WTC11 (cell line): Measurements from ENCODE around the gene AKT1S1. TPM values are rescaled to one million over a fixed set of nuclear protein-coding genes. Genes with fewer than 3 reads are reported as not detected.

Experiments used
- ARID4B ChIP-seq: sonication (generic); formaldehyde crosslinking; IDR thresholded peaks from 2 replicates; pipeline ENCODE4 v1.8.0; 2023; ENCODE audit warnings: missing genetic modification reagents, mild to moderate bottlenecking, borderline replicate concordance
- ATF1 ChIP-seq: sonication (generic); formaldehyde crosslinking; IDR thresholded peaks from 2 replicates; pipeline ENCODE4 v1.8.1; 2023; ENCODE audit warnings: mild to moderate bottlenecking, moderate library complexity, missing genetic modification reagents
- ATF3 ChIP-seq: sonication (generic); formaldehyde crosslinking; conservative IDR thresholded peaks from 2 replicates; pipeline ENCODE4 v1.8.1; 2022; ENCODE audit warnings: mild to moderate bottlenecking, missing genetic modification reagents
- CREB1 ChIP-seq: sonication (generic); formaldehyde crosslinking; IDR thresholded peaks from 2 replicates; pipeline ENCODE4 v1.8.0; 2023; ENCODE audit warnings: mild to moderate bottlenecking, missing genetic modification reagents
- HMGXB4 ChIP-seq: sonication (generic); formaldehyde crosslinking; IDR thresholded peaks from 2 replicates; pipeline ENCODE4 v1.8.1; 2023; ENCODE audit warnings: mild to moderate bottlenecking, moderate library complexity, missing genetic modification reagents
- NR3C1 ChIP-seq: sonication (generic); formaldehyde crosslinking; conservative IDR thresholded peaks from 2 replicates; pipeline ENCODE4 v1.8.1; 2023; ENCODE audit warnings: low read depth, mild to moderate bottlenecking, missing genetic modification reagents
- PRRX2 ChIP-seq: fragments of 250-450 bp; sonication (Bioruptor Pico); IDR thresholded peaks from 2 replicates; pipeline ENCODE4 v1.8.0; 2021; ENCODE audit warnings: mild to moderate bottlenecking
- SOX15 ChIP-seq: fragments of 250-450 bp; sonication (Bioruptor Pico); IDR thresholded peaks from 2 replicates; pipeline ENCODE4 v1.9.0; 2021; ENCODE audit warnings: mild to moderate bottlenecking
- SP1 ChIP-seq: sonication (generic); formaldehyde crosslinking; conservative IDR thresholded peaks from 2 replicates; pipeline ENCODE4 v1.8.1; 2022; ENCODE audit warnings: missing genetic modification reagents
- TCF7 ChIP-seq: sonication (generic); formaldehyde crosslinking; IDR thresholded peaks from 2 replicates; pipeline ENCODE4 v1.8.0; 2022; ENCODE audit warnings: mild to moderate bottlenecking, low read depth, missing genetic modification reagents, moderate library complexity
- ZNF232 ChIP-seq: sonication (generic); formaldehyde crosslinking; IDR thresholded peaks from 2 replicates; pipeline ENCODE4 v1.8.0; 2022; ENCODE audit warnings: mild to moderate bottlenecking, missing genetic modification reagents
- ZNF281 ChIP-seq: sonication (generic); formaldehyde crosslinking; IDR thresholded peaks from 2 replicates; pipeline ENCODE4 v1.8.0; 2023; ENCODE audit warnings: mild to moderate bottlenecking, missing genetic modification reagents
- ZNF396 ChIP-seq: fragments of 250-450 bp; sonication (Bioruptor Pico); IDR thresholded peaks from 2 replicates; pipeline ENCODE4 v1.8.0; 2021; ENCODE audit warnings: mild to moderate bottlenecking, moderate library complexity, borderline replicate concordance
- total RNA-seq: library from RNA; stranded (reverse); gene quantifications from 3 replicates; pipeline ENCODE4 v1.2.3, GENCODE V29; 2021
- TF ChIP-seq, protein P1 (sequence below): fragments of 250-450 bp; sonication (Bioruptor Pico); IDR thresholded peaks from 2 replicates; pipeline ENCODE4 v2.1.2; 2022; ENCODE audit warnings: mild to moderate bottlenecking, moderate library complexity
- TF ChIP-seq, protein P2 (sequence below): sonication (generic); formaldehyde crosslinking; IDR thresholded peaks from 2 replicates; pipeline ENCODE4 v1.8.1; 2023; ENCODE audit warnings: mild to moderate bottlenecking, missing genetic modification reagents, moderate library complexity
- TF ChIP-seq, protein P3 (sequence below): fragments of 250-450 bp; sonication (Bioruptor Pico); IDR thresholded peaks from 2 replicates; pipeline ENCODE4 v1.9.0; 2021; ENCODE audit warnings: moderate library complexity, mild to moderate bottlenecking, inconsistent platforms, borderline replicate concordance
- TF ChIP-seq, protein P4 (sequence below): sonication (generic); formaldehyde crosslinking; IDR thresholded peaks from 2 replicates; pipeline ENCODE4 v1.8.1; 2023; ENCODE audit warnings: mild to moderate bottlenecking, missing genetic modification reagents, borderline replicate concordance
- TF ChIP-seq, protein P5 (sequence below): sonication (generic); formaldehyde crosslinking; IDR thresholded peaks from 2 replicates; pipeline ENCODE4 v1.8.1; 2023; ENCODE audit warnings: mild to moderate bottlenecking, missing genetic modification reagents

Gene AKT1S1
- total RNA-seq, 1 experiment from 2014 or later: 47.8 TPM

DNA sequence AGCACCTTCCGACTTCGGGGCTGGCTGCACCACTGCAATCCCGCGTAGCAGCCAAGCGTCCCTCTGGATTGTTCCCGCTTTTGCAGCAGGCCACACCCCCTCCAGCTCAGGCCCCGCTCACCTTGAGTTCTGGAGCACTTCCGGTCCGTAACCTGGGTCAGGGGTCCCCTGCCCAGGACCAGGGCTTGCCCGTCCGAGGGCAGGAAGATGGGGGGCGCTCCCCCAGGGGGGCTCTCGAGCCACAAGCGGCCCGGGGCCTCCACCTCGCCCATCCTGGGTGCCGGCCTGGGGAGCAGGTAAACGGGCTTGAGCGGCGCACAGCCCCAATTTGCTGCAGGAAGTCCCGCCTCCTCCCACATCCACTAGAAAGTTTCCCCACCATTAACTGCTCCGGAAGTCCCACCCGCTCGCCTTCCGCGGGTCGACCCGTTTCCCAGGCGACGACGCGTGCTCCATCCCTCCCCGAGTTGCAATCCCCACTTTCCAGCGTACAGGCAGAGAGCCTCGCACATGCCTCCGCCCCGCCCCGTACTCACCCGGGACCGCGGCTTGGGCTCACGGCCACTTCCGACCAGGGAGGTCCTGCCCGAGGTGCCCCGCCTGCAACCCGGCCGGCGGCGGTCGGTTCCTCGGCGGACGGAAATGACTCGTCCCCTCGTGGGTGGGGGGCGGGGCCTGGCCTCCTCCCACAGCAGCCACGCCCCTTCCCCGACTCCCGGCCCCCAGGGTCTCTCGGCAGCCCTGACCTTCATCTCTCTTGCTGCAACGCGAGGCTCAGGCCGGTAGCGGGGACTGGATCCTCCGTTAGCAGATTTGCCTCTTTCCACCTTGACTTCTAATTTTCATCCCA is 10.0 kb downstream of the AKT1S1 start, which contains the start of gene PNKP (continued):
- TF ChIP-seq, protein P1, sequence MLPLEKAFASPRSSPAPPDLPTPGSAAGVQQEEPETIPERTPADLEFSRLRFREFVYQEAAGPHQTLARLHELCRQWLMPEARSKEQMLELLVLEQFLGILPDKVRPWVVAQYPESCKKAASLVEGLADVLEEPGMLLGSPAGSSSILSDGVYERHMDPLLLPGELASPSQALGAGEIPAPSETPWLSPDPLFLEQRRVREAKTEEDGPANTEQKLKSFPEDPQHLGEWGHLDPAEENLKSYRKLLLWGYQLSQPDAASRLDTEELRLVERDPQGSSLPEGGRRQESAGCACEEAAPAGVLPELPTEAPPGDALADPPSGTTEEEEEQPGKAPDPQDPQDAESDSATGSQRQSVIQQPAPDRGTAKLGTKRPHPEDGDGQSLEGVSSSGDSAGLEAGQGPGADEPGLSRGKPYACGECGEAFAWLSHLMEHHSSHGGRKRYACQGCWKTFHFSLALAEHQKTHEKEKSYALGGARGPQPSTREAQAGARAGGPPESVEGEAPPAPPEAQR: no peak
- no peak for TF ChIP-seq NR3C1
- no peak for TF ChIP-seq ATF1
- 0 out of 2 replicates have a peak, but pooled peaks have one; percentile 57 for TF ChIP-seq PRRX2 (CRISPR knock-in tag)
- peak; percentile 66; the same call in 1 of the 2 replicates for TF ChIP-seq HMGXB4 (CRISPR knock-in tag)
- TF ChIP-seq ATF3 (CRISPR knock-in tag): no peak
- TF ChIP-seq, protein P2, sequence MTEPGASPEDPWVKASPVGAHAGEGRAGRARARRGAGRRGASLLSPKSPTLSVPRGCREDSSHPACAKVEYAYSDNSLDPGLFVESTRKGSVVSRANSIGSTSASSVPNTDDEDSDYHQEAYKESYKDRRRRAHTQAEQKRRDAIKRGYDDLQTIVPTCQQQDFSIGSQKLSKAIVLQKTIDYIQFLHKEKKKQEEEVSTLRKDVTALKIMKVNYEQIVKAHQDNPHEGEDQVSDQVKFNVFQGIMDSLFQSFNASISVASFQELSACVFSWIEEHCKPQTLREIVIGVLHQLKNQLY (CRISPR knock-in tag): no peak
- TF ChIP-seq, protein P3, sequence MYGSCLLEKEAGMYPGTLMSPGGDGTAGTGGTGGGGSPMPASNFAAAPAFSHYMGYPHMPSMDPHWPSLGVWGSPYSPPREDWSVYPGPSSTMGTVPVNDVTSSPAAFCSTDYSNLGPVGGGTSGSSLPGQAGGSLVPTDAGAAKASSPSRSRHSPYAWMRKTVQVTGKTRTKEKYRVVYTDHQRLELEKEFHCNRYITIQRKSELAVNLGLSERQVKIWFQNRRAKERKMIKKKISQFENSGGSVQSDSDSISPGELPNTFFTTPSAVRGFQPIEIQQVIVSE (CRISPR knock-in tag): no peak
- TF ChIP-seq ZNF281 (CRISPR knock-in tag): no peak
- TF ChIP-seq, protein P4, sequence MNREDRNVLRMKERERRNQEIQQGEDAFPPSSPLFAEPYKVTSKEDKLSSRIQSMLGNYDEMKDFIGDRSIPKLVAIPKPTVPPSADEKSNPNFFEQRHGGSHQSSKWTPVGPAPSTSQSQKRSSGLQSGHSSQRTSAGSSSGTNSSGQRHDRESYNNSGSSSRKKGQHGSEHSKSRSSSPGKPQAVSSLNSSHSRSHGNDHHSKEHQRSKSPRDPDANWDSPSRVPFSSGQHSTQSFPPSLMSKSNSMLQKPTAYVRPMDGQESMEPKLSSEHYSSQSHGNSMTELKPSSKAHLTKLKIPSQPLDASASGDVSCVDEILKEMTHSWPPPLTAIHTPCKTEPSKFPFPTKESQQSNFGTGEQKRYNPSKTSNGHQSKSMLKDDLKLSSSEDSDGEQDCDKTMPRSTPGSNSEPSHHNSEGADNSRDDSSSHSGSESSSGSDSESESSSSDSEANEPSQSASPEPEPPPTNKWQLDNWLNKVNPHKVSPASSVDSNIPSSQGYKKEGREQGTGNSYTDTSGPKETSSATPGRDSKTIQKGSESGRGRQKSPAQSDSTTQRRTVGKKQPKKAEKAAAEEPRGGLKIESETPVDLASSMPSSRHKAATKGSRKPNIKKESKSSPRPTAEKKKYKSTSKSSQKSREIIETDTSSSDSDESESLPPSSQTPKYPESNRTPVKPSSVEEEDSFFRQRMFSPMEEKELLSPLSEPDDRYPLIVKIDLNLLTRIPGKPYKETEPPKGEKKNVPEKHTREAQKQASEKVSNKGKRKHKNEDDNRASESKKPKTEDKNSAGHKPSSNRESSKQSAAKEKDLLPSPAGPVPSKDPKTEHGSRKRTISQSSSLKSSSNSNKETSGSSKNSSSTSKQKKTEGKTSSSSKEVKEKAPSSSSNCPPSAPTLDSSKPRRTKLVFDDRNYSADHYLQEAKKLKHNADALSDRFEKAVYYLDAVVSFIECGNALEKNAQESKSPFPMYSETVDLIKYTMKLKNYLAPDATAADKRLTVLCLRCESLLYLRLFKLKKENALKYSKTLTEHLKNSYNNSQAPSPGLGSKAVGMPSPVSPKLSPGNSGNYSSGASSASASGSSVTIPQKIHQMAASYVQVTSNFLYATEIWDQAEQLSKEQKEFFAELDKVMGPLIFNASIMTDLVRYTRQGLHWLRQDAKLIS (CRISPR knock-in tag): no peak
- no peak for TF ChIP-seq TCF7
- no peak for TF ChIP-seq SOX15 (CRISPR knock-in tag)
- no peak for TF ChIP-seq ZNF396 (CRISPR knock-in tag)
- no peak for TF ChIP-seq CREB1
- no peak; the same call in 1 of the 2 replicates for TF ChIP-seq ZNF232 (CRISPR knock-in tag)
- TF ChIP-seq, protein P5, sequence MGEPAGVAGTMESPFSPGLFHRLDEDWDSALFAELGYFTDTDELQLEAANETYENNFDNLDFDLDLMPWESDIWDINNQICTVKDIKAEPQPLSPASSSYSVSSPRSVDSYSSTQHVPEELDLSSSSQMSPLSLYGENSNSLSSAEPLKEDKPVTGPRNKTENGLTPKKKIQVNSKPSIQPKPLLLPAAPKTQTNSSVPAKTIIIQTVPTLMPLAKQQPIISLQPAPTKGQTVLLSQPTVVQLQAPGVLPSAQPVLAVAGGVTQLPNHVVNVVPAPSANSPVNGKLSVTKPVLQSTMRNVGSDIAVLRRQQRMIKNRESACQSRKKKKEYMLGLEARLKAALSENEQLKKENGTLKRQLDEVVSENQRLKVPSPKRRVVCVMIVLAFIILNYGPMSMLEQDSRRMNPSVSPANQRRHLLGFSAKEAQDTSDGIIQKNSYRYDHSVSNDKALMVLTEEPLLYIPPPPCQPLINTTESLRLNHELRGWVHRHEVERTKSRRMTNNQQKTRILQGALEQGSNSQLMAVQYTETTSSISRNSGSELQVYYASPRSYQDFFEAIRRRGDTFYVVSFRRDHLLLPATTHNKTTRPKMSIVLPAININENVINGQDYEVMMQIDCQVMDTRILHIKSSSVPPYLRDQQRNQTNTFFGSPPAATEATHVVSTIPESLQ (CRISPR knock-in tag): no peak
- 0 out of 2 replicates have a peak, but pooled peaks have one; percentile 36 for TF ChIP-seq ARID4B
- peak; percentile 96 for TF ChIP-seq SP1 (CRISPR knock-in tag)
